ENCODE results near the gene CEP112.
A peak's percentile ranks its signal among the peaks of the same experiment; 100 is the strongest.
"Not testable (repeated sequence)": the region's sequence is repeated elsewhere in the genome, so short reads cannot be mapped to it uniquely, and the experiment has no call there.

CEP112 gene

DNA sequence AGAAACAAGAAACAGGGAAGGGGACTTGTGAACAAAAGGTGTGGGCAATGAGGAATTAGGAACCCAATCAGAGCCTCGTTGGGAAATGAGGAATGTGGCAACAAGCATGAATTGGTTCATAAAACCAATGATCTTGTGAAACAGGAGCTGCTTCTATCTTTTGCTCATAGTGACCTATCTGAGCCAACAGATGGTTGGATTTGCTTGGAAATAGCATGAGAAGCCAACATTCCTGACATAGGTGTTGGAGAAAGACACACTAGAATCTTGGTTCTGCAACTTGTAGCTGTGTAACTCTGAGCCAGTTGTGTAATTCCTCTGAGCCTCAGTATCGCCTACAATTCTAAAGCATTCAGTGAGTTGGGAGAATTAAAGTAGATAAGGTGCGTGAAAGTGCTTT lies 378.6 kb downstream of the CEP112 start:
- DNase-seq, result no peak

DNA sequence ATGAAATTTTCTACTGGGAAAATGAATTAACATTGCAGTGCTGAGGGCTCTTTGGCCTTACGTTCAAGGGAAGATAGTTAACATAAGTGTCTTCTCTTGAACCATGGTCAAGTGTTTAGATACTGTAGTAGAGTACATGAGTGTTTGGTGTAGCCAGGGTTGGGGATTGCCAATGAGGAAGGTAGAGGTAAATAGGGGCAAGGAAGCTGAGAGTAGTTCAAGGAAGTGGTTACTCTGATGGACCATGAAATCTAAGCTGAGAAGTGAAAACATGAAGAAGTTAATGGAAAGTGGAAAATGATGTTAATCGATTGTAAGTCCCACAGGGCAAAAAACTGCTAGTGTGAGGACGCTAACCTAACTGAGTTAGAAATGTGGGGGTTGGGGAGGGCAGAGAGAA lies 380.9 kb downstream of the CEP112 start:
- no peak for DNase-seq

DNA sequence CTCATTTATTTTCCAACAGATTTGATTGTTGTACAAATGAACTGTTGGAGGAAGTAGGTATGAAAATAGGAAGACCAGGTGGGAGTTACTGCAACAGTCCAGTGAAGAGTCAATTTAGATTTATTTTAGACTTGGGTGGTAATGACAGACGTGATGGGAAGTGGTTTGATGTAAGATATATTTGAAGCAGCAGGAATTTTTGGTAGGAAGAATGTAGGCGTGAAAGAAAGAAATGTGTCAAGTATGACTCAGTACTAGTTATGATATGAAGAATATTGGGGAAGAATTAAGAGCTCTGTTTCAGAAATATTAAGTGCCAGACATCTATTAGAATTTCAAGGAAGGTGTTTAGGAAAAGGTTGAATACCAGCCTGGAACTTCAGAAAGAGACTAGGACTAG lies 382.6 kb downstream of the CEP112 start:
- no peak for DNase-seq

DNA sequence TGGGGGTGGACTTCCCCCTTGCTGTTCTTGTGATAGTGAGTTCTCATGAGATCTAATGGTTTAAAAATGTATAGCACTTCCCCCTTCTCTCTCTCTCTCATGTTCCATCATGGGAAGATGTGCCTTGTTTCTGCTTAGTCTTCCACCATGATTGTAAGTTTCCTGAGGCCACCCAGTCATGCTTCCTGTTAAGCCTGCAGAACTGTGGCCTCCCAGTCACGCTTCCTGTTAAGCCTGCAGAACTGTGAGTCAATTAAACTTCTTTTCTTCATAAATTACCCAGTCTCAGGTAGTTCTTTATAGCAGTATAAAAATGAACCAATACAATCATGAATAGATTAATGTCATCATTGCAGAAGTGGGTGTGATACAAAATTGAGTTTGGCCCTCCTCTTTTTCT lies 383.4 kb downstream of the CEP112 start:
- not testable (repeated sequence) for DNase-seq

DNA sequence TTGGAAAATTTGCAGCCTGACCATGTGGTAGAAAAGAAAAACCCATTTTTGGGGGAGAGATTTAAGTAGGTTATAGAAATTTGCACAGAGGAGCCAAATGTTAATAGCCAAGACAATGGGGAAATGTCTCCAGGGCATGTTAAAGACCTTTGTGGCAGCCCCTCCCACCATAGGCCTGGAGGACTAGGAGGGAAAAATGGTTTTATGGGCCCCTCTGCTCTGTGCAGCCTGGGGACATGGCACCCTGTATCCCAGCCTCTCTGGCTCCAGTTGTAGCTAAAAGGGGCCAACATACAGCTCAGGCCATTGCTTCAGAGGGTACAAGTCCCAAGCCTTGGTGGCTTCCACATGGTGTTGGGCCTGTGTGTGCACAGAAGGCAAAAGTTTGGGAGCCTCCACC lies 384.6 kb downstream of the CEP112 start:
- no peak for DNase-seq

DNA sequence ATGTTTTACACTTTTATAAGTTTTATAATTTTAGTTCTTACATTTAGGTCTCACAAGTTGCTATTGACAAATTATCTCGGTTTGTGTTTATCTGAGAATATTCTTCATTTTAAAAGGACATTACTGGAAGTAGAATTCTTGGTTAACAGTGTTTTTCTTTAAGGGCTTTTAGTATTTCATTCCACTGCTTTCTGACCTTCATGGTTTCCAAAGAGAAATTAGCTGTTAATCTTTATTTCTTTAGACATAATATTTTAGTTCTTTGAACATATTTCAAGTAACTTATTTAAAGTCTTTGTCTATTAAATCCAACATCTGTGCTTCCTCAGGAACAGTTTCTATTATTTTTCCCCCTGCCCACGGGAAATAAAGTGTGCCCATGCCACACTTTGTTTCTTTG lies 390.4 kb downstream of the CEP112 start:
- no peak for DNase-seq

DNA sequence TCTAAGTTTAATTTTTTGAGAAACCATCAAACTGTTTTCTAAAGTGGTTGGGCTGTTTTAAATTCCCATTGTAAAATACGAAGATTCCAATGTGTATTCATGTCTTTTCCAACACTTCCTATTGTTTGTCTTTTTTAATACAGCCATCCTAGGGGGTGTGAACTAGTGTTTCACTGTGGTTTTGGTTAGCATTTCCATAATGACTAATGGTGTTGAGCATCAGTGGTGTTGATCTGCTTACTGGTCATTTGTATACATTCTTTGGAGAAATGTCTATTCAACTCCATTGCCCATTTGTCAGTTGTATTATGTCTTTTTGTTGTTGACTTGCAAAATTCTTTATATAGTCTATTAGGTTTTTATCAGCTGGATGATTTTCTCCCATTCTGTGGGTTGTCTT lies 391.3 kb downstream of the CEP112 start:
- DNase-seq, result no peak

DNA sequence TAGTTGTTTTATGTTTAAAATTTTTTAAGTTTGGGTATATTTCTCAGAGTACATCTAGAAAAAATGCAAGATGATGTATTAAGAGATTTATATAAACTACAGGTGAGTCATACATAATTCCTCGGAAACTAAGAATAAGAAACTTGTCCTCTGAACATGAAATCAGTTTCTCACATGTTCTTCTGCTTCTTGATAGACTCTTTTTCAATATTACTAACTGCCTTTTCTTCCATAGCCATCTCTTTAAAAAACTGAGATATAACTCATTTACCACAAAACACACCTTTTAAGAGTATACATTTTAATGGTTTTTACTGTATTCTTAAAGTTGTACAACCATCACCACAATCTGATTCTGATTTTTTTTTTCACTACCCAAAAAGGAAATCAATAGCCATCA lies 392.1 kb downstream of the CEP112 start:
- DNase-seq, result no peak

DNA sequence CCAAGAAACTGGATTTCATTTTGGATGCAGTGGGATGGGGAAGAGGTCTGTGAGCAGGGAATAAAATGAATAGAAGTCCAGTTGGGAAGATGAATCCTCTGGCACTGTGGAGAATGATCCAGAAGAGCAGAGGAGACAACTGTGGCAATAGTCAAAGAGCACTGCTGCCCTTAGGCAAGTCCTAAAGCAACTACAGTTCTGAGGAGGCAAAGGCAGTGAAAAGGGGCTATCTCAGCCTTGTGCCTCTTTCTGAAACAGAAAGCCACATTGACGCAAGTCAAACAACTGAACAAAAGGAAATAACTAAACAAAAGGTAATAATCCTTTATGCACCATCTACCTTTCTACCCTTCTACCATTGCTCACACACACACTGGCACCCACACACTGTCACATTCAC lies 392.5 kb downstream of the CEP112 start:
- no peak for DNase-seq

DNA sequence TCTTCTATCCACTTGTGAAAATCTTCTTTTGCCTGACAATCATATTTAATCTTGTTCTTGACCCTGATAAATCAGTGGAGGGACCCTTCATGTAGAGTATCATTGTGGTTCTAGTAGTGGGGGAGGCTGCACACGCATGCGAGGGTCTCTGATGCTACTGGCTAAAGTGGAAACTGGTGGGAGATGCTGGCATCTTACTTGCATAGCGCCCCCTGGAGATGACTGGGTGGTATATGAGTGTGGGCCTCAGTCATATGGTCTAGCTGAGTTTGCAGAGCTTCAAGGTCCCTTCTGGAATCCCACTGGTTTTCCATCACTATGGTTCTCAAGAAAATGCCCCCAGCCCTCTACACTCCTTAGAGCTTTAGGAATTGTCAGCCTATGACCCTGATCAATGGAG lies 394.1 kb downstream of the CEP112 start:
- DNase-seq, result peak in 1 of 2 experiments; percentile 0

DNA sequence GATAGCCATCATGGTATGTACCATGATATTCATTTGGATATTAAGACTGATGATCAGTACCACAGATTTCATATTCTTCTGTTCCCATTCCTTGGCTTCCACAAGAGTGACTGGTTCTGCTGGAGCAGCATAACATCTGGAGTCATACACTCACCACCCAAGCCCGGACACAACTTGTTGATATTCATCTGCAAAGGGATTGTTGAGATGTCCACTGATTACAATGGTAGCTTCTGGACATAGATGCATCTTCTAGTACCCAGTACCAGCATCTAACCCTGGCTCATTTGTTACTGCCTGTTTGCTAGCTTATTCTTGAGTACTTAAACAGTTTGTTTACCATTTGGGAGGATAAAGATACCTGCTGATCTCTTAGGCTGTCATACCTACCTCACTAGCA lies 394.8 kb downstream of the CEP112 start:
- DNase-seq, result no peak

DNA sequence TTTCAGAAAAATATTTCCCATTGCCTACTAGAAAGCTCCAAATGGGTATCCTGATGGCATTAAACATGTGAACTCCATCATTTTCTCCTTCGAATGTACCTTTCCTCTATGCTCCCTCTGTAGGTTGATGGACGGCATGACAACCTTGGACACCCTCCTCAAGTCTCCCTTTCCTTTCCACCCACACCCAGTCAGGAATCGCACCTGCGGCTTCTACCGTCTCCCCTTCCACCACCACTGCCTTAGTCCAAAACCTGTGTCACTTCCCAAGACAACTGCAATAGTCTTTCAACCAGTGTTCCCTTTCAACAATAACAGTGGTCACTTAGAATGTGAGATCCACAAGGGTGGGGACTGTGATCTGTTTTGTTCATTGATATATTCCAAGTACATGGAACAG lies 397.4 kb downstream of the CEP112 start:
- peak in 1 of 2 experiments; percentile 13 for DNase-seq

DNA sequence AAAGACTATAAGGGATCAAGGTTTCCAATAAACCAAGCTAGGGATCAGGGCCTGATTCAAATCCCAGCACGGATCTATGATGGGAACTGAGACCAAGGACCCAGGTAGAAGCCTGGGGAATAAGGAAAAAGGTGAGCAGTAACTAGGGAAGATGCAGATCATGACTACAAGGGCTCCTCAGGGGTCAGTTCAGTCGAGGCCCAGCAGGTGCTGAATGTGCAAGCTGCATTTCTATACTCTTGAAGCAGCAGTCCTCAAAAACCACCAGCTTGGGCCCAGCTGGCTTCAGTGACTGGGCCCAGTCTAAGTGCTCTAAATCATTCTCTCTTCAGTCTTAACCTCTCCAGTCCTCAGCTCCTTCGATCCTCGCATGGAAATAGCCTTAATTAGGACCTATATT lies 401.7 kb downstream of the CEP112 start:
- no peak for DNase-seq

DNA sequence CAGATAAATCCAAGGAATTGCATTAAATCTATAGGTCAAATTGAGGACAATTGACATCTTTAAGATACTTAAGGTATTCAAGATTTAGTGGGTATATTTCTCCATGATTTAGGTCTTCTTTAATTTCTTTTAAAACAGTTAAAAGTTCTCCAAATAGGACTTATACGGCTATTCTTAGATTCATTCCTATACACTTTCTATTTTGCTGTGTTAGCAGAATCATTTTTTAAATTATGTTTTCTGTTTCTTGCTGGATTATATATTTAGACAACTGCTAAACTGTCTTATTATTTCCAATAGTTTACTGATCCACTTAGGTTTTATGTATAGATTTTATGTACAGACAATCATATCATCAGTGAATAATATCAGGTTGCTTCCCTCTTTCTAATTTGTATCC lies 404.4 kb downstream of the CEP112 start:
- DNase-seq, result no peak

DNA sequence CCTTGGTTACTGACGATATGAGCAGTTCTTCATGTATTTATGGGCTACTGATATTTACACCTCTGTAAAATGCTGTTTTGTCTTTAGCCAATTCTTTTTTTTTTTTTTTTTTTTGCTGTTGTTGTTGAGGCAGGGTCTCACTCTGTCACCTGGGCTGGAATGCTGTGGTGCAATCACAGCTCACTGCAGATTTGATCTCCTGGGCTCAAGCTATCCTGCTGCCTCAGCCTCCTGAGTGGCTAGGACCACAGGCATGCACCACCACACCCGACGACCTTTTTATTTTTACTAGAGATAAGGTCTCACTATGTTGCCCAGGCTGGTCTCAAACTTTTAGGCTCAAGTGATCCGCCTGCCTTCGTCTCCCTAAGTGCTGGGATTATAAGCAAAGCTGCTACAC lies 405.5 kb downstream of the CEP112 start:
- no peak for DNase-seq

DNA sequence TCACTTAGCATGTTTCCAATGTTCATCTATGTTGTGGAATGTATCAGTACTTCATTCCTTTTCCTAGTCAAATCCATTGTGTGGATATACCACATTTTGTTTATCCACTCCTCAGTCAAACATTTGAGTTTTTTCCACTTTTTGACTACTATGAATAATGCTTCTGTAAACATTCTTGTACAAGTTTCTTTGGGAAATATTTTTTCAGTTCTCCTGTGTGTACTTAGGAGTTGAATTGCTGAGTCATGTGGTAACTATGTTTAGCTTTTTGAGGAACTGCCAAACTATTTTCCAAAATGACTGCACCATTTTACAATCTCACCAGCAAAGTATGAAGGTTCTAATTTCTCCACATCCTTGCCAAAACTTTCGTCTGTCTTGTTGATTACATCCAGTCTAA lies 406.8 kb downstream of the CEP112 start:
- no peak for DNase-seq

DNA sequence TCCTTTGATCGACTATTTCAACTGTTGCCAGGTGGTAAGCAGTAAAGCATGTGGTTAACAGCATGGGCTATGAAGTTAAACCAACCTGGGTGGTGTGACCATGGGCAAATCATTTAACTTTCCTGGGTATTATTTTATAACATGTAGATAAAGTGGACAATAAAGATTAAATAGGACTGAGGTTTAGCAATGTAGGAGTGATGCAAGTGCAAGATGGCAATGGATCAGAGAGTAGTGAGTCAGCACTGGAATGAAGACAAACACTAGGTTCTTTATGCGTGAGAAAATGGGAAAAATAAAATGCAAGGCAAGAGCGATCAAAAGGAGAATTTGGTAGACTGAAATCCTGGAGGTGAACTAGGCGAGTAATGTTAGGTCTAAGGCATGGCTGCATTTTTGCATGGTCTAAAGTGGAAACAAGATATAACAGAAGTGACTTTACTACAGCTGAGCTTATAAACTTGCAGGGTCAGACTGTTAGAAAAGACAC lies 408.0 kb downstream of the CEP112 start:
- no peak for DNase-seq

DNA sequence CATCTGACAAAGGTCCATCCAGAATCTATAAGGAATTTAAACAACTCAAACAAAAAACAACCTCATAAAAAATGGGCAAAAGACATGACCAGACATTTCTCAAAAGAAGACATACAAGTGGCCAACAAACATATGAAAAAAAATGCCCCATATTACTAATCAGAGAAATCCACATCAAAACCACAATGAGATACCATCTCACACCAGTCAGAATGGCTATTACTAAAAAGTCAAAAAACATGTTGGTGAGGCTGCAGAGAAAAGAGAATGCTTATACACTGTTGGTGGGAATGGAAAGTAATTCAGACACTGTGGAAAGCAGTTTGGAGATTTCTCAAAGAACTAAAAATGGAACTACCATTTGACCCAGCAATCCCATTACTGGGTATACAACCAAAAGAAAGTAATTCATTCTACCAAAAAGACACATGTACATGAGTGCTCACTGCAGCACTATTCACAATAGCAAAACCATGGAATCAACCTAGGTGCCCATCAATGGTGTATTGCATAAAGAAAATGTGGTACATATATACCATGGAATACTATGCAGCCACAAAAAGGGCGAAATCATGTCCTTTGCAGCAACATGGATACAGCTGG lies 409.7 kb downstream of the CEP112 start:
- DNase-seq, result not testable (repeated sequence)

DNA sequence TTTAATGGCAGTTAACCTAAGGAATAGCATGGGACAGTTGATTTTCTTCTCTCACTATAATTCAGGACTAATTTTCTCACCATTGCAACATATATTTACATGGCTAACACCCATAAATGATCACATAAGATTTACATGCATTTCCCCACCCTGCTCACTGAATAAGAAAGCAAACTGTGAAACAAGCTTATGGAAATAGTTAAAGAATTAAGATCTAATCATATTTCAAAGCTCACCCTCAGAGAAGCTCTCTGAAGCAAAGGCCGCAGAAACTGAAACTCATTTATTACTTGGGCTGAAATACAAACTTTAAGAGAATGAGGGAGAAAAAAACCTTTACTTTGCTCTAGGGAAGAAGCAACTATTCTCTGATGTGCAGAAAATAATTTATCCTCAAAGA lies 411.8 kb downstream of the CEP112 start:
- DNase-seq, result no peak

DNA sequence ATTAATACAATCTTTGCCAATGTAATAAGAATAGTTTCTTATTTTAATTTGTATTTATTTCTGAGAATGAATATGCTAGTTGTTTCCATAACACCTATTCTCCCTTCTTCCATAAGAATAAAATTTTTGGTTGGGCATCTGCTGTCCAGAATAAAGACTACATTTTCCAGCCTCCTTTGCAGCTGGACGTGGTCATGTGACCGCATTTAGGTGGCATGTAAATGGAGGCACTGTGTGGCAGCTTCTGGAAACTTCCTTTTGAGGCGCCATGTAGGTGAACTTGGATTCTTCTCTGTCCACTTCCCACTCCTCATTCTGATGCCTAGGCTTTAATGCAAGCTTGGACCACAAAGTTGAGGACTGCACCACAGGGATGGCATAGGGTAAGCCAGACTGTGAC lies 415.0 kb downstream of the CEP112 start:
- no peak for DNase-seq

DNA sequence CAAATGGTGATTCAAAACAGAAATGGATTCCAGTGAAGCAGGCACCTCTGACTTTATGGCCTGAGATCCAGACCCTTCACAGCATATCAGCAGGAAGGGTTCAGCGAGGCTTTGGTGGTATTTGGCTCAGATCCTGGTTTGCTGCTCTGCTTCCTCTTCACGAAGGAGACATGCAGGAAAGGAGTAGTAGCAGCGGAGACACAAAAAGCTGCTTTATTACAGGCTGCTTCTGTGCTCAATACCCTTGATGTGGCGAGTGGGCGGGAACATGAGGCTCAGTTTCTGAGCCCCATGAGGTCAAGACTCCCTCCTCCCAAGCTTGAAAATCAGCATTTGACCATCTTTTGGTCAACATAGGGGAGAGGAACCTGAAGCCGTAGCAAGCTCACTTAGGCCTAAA lies 417.1 kb downstream of the CEP112 start:
- no peak for DNase-seq

DNA sequence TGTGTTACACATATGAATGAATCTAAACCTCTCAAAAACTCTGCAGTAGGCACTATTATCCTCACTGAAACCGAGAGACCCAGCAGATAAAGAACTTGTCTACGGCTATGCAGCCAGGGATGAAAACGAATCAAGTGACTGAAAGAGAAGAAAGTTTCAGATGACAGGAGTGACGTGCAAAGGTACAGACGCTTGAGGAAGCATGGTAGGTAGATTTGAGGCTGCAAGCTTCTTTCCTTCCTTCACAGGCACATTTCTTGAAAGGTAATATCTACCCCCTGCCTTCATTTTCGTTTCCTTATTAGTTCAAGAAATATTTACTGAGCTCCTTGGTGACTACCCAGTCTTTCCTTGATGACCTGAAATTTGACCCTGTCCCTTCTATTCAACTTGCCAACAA lies 418.9 kb downstream of the CEP112 start:
- DNase-seq, result no peak

DNA sequence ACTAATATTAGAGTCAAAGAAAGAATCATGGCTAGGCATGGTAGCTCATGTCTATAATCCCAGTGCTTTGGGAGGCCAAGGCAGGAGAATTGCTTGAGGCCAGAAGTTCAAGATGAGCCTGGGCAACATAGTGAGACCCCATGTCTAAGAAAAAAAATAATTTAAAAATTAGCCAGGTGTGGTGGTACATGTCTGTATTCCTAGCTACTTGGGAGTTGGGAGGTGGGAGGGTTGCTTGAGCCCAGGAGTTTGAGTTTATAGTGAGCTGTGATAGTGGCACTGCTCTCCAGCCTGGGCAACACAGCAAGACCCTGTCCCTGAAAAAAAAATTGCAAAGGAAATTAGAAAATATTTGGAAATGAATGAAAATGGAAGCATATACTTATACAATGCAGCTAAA lies 420.2 kb downstream of the CEP112 start:
- DNase-seq, result no peak

DNA sequence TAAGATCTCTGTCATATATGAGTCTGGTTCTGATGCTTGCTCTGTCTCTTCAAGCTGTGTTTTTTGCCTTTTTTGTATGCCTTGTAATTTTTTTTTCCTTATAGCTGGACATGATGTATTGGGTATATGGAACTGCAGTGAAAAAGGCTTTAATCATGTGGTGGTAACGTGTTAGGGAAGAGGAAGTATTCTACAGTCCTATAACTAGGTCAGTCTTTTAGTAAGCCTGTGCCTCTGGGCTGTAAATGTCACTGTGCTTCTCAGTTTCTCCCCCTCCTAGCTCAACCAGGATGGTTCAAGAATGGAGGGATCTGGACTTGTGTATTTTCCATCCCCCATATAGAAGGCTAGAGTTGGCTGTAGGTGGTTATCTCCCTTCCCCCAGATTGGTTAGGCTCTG lies 428.1 kb downstream of the CEP112 start:
- DNase-seq, result no peak

DNA sequence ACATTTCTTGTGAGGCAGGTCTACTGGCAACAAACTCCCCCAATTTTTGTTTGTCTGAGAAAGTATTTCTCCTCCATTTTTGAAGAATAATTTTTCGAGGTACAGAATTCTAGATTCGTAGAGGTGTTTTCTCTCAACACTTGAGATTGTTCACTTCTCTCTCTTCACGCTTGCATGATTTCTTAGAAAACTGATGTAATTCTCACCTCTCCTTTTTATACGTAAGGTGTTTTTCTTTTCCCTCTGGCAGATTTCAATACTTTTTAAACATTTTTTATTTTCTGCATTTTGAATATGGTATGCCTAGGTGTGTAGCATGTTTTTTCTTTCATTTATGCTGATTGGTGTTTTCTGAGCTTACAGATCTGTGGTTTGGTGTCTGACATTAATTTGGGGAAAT lies 429.0 kb downstream of the CEP112 start:
- no peak for DNase-seq

DNA sequence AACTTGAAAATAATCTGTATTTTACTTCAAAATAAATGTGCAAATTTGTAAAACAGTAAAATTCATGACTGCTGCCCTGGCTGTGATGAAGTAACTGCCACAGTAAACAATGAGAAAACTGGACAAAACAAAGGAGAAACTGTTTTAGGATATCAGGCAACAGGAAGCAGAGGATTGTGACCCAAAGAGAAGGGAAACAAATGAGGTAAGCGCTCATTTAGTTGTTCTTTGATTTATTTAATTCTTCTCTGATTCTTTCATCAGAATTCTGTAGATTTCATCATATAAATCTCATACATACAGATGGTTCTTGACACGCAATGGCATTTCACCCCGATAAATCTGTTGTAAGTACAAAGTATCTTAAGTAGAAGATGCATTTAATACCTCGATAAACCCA lies 432.4 kb downstream of the CEP112 start:
- no peak for DNase-seq

Measured in NCI-H446 (cell line).